IMR-90 (cell line): ENCODE measurements around the gene HTT. TPM values are rescaled to one million over a fixed set of nuclear protein-coding genes. Genes with fewer than 3 reads are reported as not detected.

ENCODE experiments used
- ATAC-seq: fragments of 200-7000 bp; cut with Tn5 transposase; 2 replicates; pipeline ENCODE4 v1.9.1; 2020; ENCODE audit warnings: low read depth, mild to moderate bottlenecking, moderate library complexity
- BruUV-seq: library from RNA; stranded (reverse); fragments of 400-500 nt; replicated peaks from 2 replicates; lab custom pipeline; 2021; lab: Mats Ljungman, UMichigan
- CTCF ChIA-PET: fragments of 300-600 bp; formaldehyde crosslinking; extraction: SDS; loops from one replicate; lab custom pipeline; 2021; ENCODE audit warnings: antibody characterized with exemption; lab: Yijun Ruan, JAX
- POLR2A ChIA-PET: fragments of 300-600 bp; sonication (Branson Sonifier 250); formaldehyde crosslinking; loops from one replicate; lab custom pipeline; 2022; ENCODE audit warnings: antibody characterized with exemption; ENCODE audit not compliant: unreplicated experiment; lab: Charles Lee
- DNase-seq: peaks from one replicate; pipeline ENCODE4 v3.0.0; 2013
- H2AFZ ChIP-seq: replicated peaks from 2 replicates; pipeline ENCODE3; 2013; ENCODE audit warnings: low read length, mild to moderate bottlenecking; ENCODE audit not compliant: poor library complexity
- H2AK5ac ChIP-seq: 2 replicates; pipeline ENCODE4 v1.6.1; 2013; ENCODE audit warnings: low read depth, low read length, inconsistent platforms
- H2AK9ac ChIP-seq: replicated peaks from 2 replicates; pipeline ENCODE3; 2013; ENCODE audit warnings: mild to moderate bottlenecking, low read depth, low read length, moderate library complexity; ENCODE audit not compliant: poor library complexity
- H2BK120ac ChIP-seq: 2 replicates; pipeline ENCODE4 v1.6.1; 2013; ENCODE audit warnings: low read depth, low read length, inconsistent platforms
- H2BK15ac ChIP-seq: 3 replicates; pipeline ENCODE4 v1.6.1; 2013; ENCODE audit warnings: low read depth, low read length, inconsistent platforms
- H2BK20ac ChIP-seq: 2 replicates; pipeline ENCODE4 v1.6.1; 2013; ENCODE audit warnings: low read depth, mild to moderate bottlenecking, inconsistent platforms, low read length, moderate library complexity
- H2BK5ac ChIP-seq: 2 replicates; pipeline ENCODE4 v1.6.1; 2013; ENCODE audit warnings: mild to moderate bottlenecking, low read depth, low read length, inconsistent platforms; ENCODE audit not compliant: poor library complexity, severe bottlenecking
- H3K14ac ChIP-seq: replicated peaks from 2 replicates; pipeline ENCODE4 v1.6.1; 2013; ENCODE audit warnings: low read depth, low read length, inconsistent platforms
- H3K18ac ChIP-seq: 2 replicates; pipeline ENCODE4 v1.6.1; 2013; ENCODE audit warnings: low read depth, low read length, control low read depth
- H3K23ac ChIP-seq: 2 replicates; pipeline ENCODE4 v1.6.1; 2013; ENCODE audit warnings: low read depth, low read length, inconsistent platforms
- H3K27ac ChIP-seq: 2 replicates; pipeline ENCODE4 v1.5.1; 2013; ENCODE audit warnings: mild to moderate bottlenecking, control low read depth, low read length; ENCODE audit not compliant: insufficient read depth
- H3K27me3 ChIP-seq: 2 replicates; pipeline ENCODE4 v1.6.1; 2013; ENCODE audit warnings: low read length; ENCODE audit not compliant: control insufficient read depth, insufficient read depth
- H3K36me3 ChIP-seq: 2 replicates; pipeline ENCODE4 v1.6.1; 2013; ENCODE audit warnings: low read length, mixed read lengths; ENCODE audit not compliant: control insufficient read depth, insufficient read depth
- H3K4ac ChIP-seq: 2 replicates; pipeline ENCODE4 v1.6.1; 2013; ENCODE audit warnings: low read depth, low read length, inconsistent platforms
- H3K4me1 ChIP-seq: 2 replicates; pipeline ENCODE4 v1.6.1; 2013; ENCODE audit warnings: low read length, mixed read lengths; ENCODE audit not compliant: control insufficient read depth, insufficient read depth
- H3K4me2 ChIP-seq: 2 replicates; pipeline ENCODE4 v1.6.1; 2013; ENCODE audit warnings: low read depth, mild to moderate bottlenecking, control low read depth, low read length, moderate library complexity
- H3K4me3 ChIP-seq: 2 replicates; pipeline ENCODE4 v1.5.1; 2013; ENCODE audit warnings: low read depth, mild to moderate bottlenecking, control low read depth, low read length, moderate library complexity; ENCODE audit not compliant: insufficient read depth
- H3K56ac ChIP-seq: 2 replicates; pipeline ENCODE4 v1.6.1; 2013; ENCODE audit warnings: low read length, inconsistent platforms; ENCODE audit not compliant: insufficient read depth; ENCODE audit errors: extremely low read depth
- H3K79me1 ChIP-seq, 2 experiments: 2 replicates each; pipeline ENCODE4 v1.6.1; 2013; ENCODE audit warnings: low read length in 2 of 2, inconsistent platforms in 1 of 2, low read depth in 1 of 2
- H3K9ac ChIP-seq: 2 replicates; pipeline ENCODE4 v1.6.1; 2013; ENCODE audit warnings: low read depth, low read length, control low read depth
- H3K9me1 ChIP-seq: 2 replicates; pipeline ENCODE4 v1.6.1; 2013; ENCODE audit warnings: low read length, inconsistent platforms; ENCODE audit not compliant: insufficient read depth
- H3K9me3 ChIP-seq: 2 replicates; pipeline ENCODE4 v1.6.1; 2013; ENCODE audit warnings: low read length; ENCODE audit not compliant: control insufficient read depth, insufficient read depth
- H4K20me1 ChIP-seq: 2 replicates; pipeline ENCODE4 v1.6.1; 2013; ENCODE audit warnings: low read length, inconsistent platforms; ENCODE audit not compliant: insufficient read depth
- H4K5ac ChIP-seq: 2 replicates; pipeline ENCODE4 v1.6.1; 2013; ENCODE audit warnings: mild to moderate bottlenecking, low read depth, low read length, control low read depth
- H4K8ac ChIP-seq, 2 experiments: 2 replicates each; pipeline ENCODE4 v1.6.1; 2013; ENCODE audit warnings: low read depth in 2 of 2, low read length in 2 of 2, control low read depth in 1 of 2, inconsistent platforms in 1 of 2
- H4K91ac ChIP-seq: 2 replicates; pipeline ENCODE4 v1.6.1; 2013; ENCODE audit warnings: low read depth, low read length, inconsistent platforms; ENCODE audit not compliant: insufficient read depth
- BHLHE40 ChIP-seq: fragments of 150-350 bp; IDR thresholded peaks from 2 replicates; pipeline ENCODE4 v1.6.1; 2016; ENCODE audit warnings: mild to moderate bottlenecking, low read depth, low read length
- CEBPB ChIP-seq: IDR thresholded peaks from 2 replicates; pipeline ENCODE4 v1.6.1; 2012; ENCODE audit warnings: low read depth, low read length, improper control_type of control experiment
- POLR2A ChIP-seq: IDR thresholded peaks from 2 replicates; pipeline ENCODE4 v1.6.1; 2012; ENCODE audit warnings: mild to moderate bottlenecking, low read depth, low read length
- RAD21 ChIP-seq: IDR thresholded peaks from 2 replicates; pipeline ENCODE4 v1.6.1; 2012; ENCODE audit warnings: low read length, improper control_type of control experiment
- RFX5 ChIP-seq: IDR thresholded peaks from 2 replicates; pipeline ENCODE4 v1.8.0; 2012; ENCODE audit warnings: low read depth, mild to moderate bottlenecking, low read length, moderate library complexity
- USF2 ChIP-seq: fragments of 150-350 bp; IDR thresholded peaks from 2 replicates; pipeline ENCODE4 v1.6.1; 2017; ENCODE audit warnings: mild to moderate bottlenecking, antibody characterized with exemption, low read length, low read depth
- WGBS, 2 experiments: methylation state at CpG; one replicate each; pipeline versions ENCODE4 v1.1.5 to v1.1.7; 2013; ENCODE audit warnings: missing lambda C conversion rate in 2 of 2; ENCODE audit not compliant: insufficient read length in 1 of 2; ENCODE audit errors: extremely low coverage in 2 of 2; 5-methylcytosine and 5-hydroxymethylcytosine counted together
- dilution Hi-C: fragments of 300-500 bp; cut with HindIII; formaldehyde crosslinking; loops from one replicate; pipeline ENCODE4 v1.14.3; 2018; ENCODE audit warnings: low sequenced_read_pairs; ENCODE audit not compliant: unreplicated experiment
- in situ Hi-C: fragments of 300-500 bp; cut with MboI; formaldehyde crosslinking; loops from 3 replicates; pipeline ENCODE4 v1.14.3; 2019; ENCODE audit warnings: low sequenced_read_pairs, inconsistent platforms, mixed read lengths
- intact Hi-C: fragments of 100-400 bp; cut with micrococcal nuclease; formaldehyde crosslinking; loops from 2 replicates; pipeline ENCODE4 v1.10.0; 2022
- polyA plus RNA-seq, 3 experiments: library from polyadenylated mRNA; depleted of rRNA; stranded (reverse); fragments of >200 nt; gene quantifications; 2 replicates each; pipeline ENCODE4 v1.2.3, GENCODE V29; 2012; ENCODE audit warnings: low replicate concordance in 1 of 3
- total RNA-seq: library from RNA; depleted of rRNA; stranded (reverse); fragments of >200 nt; gene quantifications from 2 replicates; pipeline ENCODE4 v1.2.3, GENCODE V29; 2012

Gene HTT
- total and polyA plus RNA-seq, 2 of the 4 experiments (the other 2 are of a cell fraction): 11.6 to 14.3 TPM

- intact Hi-C loops: loop anchor here (2.0 to 5.0 kb wide), 3 partner anchors 16 to 375 kb away; partner anchors contain the start of gene HGFAC
Measured at GRCh38 chr4:3107271-3107670, 32.8 kb downstream of the HTT start.

More at GRCh38 chr4:3107271-3107670, 32.8 kb downstream of the HTT start:
- no peak overlapping the region for H2AFZ ChIP-seq
- H2BK15ac ChIP-seq: peak overlapping the region; percentile 37; the same call in 1 of the 3 replicates
- no peak overlapping the region for H3K4me3 ChIP-seq
- H3K4me2 ChIP-seq: no peak overlapping the region
- dilution Hi-C loops: no loop called here
- H3K23ac ChIP-seq: 0 out of 2 replicates have a peak overlapping the region, but pooled peaks have one; percentile 55
- H3K4ac ChIP-seq: peak overlapping the region; percentile 73
- peak overlapping the region; percentile 8 for H2BK5ac ChIP-seq
- H3K27ac ChIP-seq: peak overlapping the region; percentile 1; the same call in 1 of the 2 replicates
- H3K18ac ChIP-seq: no peak overlapping the region
- H3K14ac ChIP-seq: peak overlapping the region; percentile 78
- no CpG with 5 or more reads among the region's 5 CpGs for WGBS, 2 experiments
- no peak overlapping the region for H3K9ac ChIP-seq
- ATAC-seq: no peak
- ChIA-PET POLR2A (no interaction called here), CTCF (interaction anchor here (0.6 to 1.8 kb wide), 10 partner anchors 11 to 239 kb away, joined by 3 to 15 read pairs (median 4); no protein-coding TSS in a partner anchor)
- H4K91ac ChIP-seq: peak overlapping the region; percentile 33; the same call in 1 of the 2 replicates
- no peaks in the 10 kb centered on the region for H3K27me3 ChIP-seq
- H3K79me1 ChIP-seq: peaks cover 6 to 38% of the 10 kb centered on the region in 2 experiments
- peak overlapping the region; percentile 50; the same call in 1 of the 2 replicates for H2BK20ac ChIP-seq
- H3K9me1 ChIP-seq: peaks cover 4% of the 10 kb centered on the region; the same call in 1 of the 2 replicates
- peaks cover 6% of the 10 kb centered on the region; the same call in 1 of the 2 replicates for H4K20me1 ChIP-seq
- H2AK9ac ChIP-seq: peak overlapping the region; percentile 76
- in situ Hi-C loops: no loop called here
- H4K8ac ChIP-seq: peak overlapping the region in 1 of 2 experiments; percentile 20; a peak in 1 of 4 replicates
- DNase-seq: no peak
- H2BK120ac ChIP-seq: peak overlapping the region; percentile 60
- BruUV-seq: no TSS peak
- H4K5ac ChIP-seq: no peak overlapping the region
- H2AK5ac ChIP-seq: peak overlapping the region; percentile 68; the same call in 1 of the 2 replicates
- peaks cover 12% of the 10 kb centered on the region for H3K4me1 ChIP-seq
- no peak overlapping the region for H3K56ac ChIP-seq
- no peak for TF ChIP-seq POLR2A
- TF ChIP-seq BHLHE40: no peak
- TF ChIP-seq RAD21: no peak
- no peak for TF ChIP-seq USF2
- TF ChIP-seq RFX5: no peak
- no peak for TF ChIP-seq CEBPB
- no peaks in the 10 kb centered on the region for H3K9me3 ChIP-seq
- H3K36me3 ChIP-seq: peaks cover 23% of the 10 kb centered on the region
